ENCODE measurements around the gene POPDC3.

GRCh38 chr6:105138141-105138540 lies 41.7 kb downstream of the POPDC3 start:
- TF ChIP-seq CTCF (IDR thresholded peaks at IDR 0.05) (no peak), POLR2A (IDR thresholded peaks at IDR 0.05) (no peak)

Data from lower leg skin (tissue), 3 donors.